ENCODE results near the gene HIP1. TPM values are rescaled to one million over a fixed set of nuclear protein-coding genes. Genes with fewer than 3 reads are reported as not detected.

Gene HIP1
- total RNA-seq, 4 donors from 2014 or later, result 15.8 to 33.2 (median 22.8) TPM

DNA sequence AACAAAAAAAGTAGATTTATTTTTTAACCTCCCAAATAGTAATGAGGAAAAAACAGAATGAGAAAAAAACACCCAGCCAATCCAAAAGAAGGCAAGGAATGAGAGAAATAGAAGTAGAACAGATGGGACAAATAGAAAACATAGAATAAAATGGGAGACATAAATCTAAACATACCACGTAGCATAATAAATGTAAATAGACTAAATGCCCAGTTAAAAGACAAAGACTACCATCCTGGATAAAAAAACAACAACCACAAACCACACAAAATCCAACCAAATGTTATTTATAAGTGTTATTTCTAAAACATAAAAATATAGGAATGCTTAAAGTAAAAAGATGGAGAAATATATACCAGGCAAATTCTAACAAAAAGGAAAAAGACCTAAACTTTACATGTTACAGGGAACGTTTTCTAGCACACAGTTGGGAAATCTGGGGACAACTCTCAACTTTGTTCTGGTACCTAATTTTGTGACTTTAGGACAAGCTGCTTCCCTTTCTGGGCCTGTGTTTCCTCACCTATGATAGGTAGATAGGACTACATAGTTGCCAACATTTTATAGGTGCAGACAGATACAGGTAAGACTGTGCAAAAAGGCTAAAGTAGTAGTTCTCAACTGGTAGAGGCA lies 148.3 kb downstream of the HIP1 start:
- Histone ChIP-seq H3K4me1 (no peaks in the 10 kb centered on the region), H3K27me3 (no peaks in the 10 kb centered on the region), H3K4me3 (no peak overlapping the region), H3K36me3 (peaks cover 26 to 65% (median 45%) of the 10 kb centered on the region in 4 donors), H3K27ac (replicated peaks in 1 of 4) (no peak overlapping the region), H3K9me3 (no peaks in the 10 kb centered on the region)
- intact Hi-C loops (cut with DNase I), result no loop called here
- no peak for DNase-seq (ENCODE audit: extremely low spot score)
- 99% methylated on average over 2 of the region's 2 CpGs for WGBS
- TF ChIP-seq EP300 (IDR thresholded peaks at IDR 0.05) (no peak), POLR2AphosphoS5 (IDR thresholded peaks at IDR 0.05) (no peak), POLR2A (IDR thresholded peaks at IDR 0.05; ENCODE audit: low read depth) (no peak)
- TF ChIP-seq, protein P1, sequence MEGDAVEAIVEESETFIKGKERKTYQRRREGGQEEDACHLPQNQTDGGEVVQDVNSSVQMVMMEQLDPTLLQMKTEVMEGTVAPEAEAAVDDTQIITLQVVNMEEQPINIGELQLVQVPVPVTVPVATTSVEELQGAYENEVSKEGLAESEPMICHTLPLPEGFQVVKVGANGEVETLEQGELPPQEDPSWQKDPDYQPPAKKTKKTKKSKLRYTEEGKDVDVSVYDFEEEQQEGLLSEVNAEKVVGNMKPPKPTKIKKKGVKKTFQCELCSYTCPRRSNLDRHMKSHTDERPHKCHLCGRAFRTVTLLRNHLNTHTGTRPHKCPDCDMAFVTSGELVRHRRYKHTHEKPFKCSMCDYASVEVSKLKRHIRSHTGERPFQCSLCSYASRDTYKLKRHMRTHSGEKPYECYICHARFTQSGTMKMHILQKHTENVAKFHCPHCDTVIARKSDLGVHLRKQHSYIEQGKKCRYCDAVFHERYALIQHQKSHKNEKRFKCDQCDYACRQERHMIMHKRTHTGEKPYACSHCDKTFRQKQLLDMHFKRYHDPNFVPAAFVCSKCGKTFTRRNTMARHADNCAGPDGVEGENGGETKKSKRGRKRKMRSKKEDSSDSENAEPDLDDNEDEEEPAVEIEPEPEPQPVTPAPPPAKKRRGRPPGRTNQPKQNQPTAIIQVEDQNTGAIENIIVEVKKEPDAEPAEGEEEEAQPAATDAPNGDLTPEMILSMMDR (IDR thresholded peaks at IDR 0.05), result no peak

DNA sequence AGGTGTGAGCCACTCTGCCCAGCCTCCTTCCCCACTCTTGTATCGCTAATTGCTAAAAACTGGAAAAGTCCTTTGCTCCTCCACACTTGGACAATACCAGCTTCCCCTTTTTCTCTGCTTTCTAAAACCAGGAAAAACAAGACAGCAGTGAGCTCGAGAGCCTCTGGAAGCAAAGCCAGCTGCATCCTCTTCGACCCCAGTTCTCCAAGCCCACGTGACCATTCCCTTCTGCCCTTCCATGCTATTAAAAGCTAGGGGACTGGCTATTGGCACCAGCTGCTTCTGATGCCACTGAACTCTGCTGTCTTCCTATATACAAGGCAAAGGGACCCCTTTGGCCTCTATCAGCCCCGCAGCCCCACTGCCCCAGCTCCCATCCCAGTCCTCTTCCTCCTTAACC lies 154.4 kb downstream of the HIP1 start:
- 79% methylated on average over 5 of the region's 5 CpGs for WGBS
- TF ChIP-seq, protein P1 (IDR thresholded peaks at IDR 0.05), result no peak
- no peak for TF ChIP-seq POLR2A (IDR thresholded peaks at IDR 0.05; ENCODE audit: low read depth)
- no peak for TF ChIP-seq EP300 (IDR thresholded peaks at IDR 0.05)
- TF ChIP-seq POLR2AphosphoS5 (IDR thresholded peaks at IDR 0.05), result no peak
- no peaks in the 10 kb centered on the region for H3K27me3 ChIP-seq
- intact Hi-C loops (cut with DNase I), result no loop called here
- H3K9me3 ChIP-seq, result no peaks in the 10 kb centered on the region
- no peak for DNase-seq (ENCODE audit: extremely low spot score)
- peaks cover 27 to 88% (median 61%) of the 10 kb centered on the region in 4 donors for H3K36me3 ChIP-seq
- H3K27ac ChIP-seq (replicated peaks in 1 of 4), result no peak overlapping the region
- H3K4me3 ChIP-seq, result no peak overlapping the region
- no peaks in the 10 kb centered on the region for H3K4me1 ChIP-seq

DNA sequence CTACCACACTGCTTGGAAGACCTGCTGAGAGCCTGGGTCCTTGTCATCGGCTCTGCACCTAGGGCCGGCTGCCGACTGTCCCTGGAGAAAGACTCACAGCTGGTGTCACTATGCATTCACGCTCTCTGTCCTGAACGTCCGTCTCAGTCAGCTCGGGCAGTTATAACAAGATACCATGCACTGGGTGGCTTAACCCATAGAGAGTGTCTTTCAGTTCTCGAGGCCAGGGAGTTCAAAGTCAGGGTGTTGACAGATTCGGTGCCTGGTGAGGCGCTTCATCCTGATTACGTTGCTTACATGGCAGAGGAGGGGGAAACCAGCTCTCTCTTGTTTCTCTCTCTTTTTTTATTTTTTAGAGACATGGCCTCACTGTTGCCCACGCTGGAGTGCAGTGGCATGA lies 155.5 kb downstream of the HIP1 start:
- 94% methylated on average over 12 of the region's 12 CpGs for WGBS
- H3K4me3 ChIP-seq, result no peak overlapping the region
- H3K36me3 ChIP-seq, result peaks cover 27 to 93% (median 70%) of the 10 kb centered on the region in 4 donors
- TF ChIP-seq, protein P1 (IDR thresholded peaks at IDR 0.05), result no peak
- TF ChIP-seq POLR2A (IDR thresholded peaks at IDR 0.05; ENCODE audit: low read depth) (no peak), EP300 (IDR thresholded peaks at IDR 0.05) (no peak), POLR2AphosphoS5 (IDR thresholded peaks at IDR 0.05) (no peak)
- intact Hi-C loops (cut with DNase I), result no loop called here
- no peaks in the 10 kb centered on the region for H3K27me3 ChIP-seq
- H3K4me1 ChIP-seq, result no peaks in the 10 kb centered on the region
- no peaks in the 10 kb centered on the region for H3K9me3 ChIP-seq
- no peak for DNase-seq (ENCODE audit: extremely low spot score)
- H3K27ac ChIP-seq (replicated peaks in 1 of 4), result no peak overlapping the region

DNA sequence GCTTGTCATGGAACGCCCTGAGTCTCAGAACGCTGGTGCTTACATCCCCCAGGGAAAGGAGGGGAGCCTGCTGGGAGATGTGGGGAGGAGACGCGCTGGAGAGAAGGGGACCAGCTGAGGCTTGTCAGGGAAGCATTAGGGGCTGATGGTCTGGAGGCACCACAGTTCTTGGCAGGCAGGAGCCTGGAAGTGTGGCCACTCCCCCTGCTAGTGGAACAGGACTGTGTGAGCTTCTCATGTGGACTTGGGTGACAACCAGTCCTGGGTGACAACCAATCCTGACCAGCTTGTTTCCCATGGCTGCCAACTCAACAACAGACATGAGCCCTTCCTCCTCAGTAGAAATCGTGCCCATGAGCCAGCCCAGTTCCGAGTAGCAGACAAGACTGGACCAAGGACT lies 158.8 kb downstream of the HIP1 start:
- WGBS, result 79% methylated on average over 6 of the region's 6 CpGs
- H3K4me3 ChIP-seq, result no peak overlapping the region
- H3K27me3 ChIP-seq, result no peaks in the 10 kb centered on the region
- no peak for DNase-seq (ENCODE audit: extremely low spot score)
- intact Hi-C loops (cut with DNase I), result no loop called here
- H3K9me3 ChIP-seq, result no peaks in the 10 kb centered on the region
- no peak for TF ChIP-seq POLR2AphosphoS5 (IDR thresholded peaks at IDR 0.05)
- TF ChIP-seq POLR2A (IDR thresholded peaks at IDR 0.05; ENCODE audit: low read depth), result no peak
- no peak for TF ChIP-seq EP300 (IDR thresholded peaks at IDR 0.05)
- TF ChIP-seq, protein P1 (IDR thresholded peaks at IDR 0.05), result no peak
- peaks cover 15 to 98% (median 64%) of the 10 kb centered on the region in 4 donors for H3K36me3 ChIP-seq
- no peaks in the 10 kb centered on the region for H3K4me1 ChIP-seq
- H3K27ac ChIP-seq (replicated peaks in 1 of 4), result no peak overlapping the region

DNA sequence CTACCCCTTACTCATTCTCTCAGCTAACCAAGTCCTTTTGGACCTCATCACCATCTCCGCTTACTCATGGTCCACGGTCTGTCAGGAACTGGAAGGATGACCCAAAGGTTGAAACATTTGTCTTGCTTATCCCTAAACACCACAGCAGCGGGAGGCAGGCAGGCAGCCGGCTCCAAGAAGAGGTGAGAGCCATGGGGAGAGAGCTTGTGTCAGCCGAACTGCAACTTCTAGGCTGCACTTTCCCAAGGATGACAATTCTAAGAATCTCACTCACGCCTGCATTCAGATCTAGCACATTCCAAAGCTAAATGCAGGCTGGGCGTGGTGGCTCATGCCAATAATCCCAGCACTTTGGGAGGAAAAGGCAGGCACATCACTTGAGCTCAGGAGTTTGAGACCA lies 160.7 kb downstream of the HIP1 start:
- DNase-seq (ENCODE audit: extremely low spot score), result no peak
- Histone ChIP-seq H3K4me1 (no peaks in the 10 kb centered on the region), H3K9me3 (no peaks in the 10 kb centered on the region), H3K4me3 (no peak overlapping the region), H3K36me3 (peaks cover 19 to 95% (median 64%) of the 10 kb centered on the region in 4 donors), H3K27me3 (no peaks in the 10 kb centered on the region), H3K27ac (replicated peaks in 1 of 4) (no peak overlapping the region)
- 99% methylated on average over 7 of the region's 7 CpGs for WGBS
- intact Hi-C loops (cut with DNase I), result no loop called here
- TF ChIP-seq, protein P1 (IDR thresholded peaks at IDR 0.05), result no peak
- TF ChIP-seq POLR2AphosphoS5 (IDR thresholded peaks at IDR 0.05) (no peak), POLR2A (IDR thresholded peaks at IDR 0.05; ENCODE audit: low read depth) (no peak), EP300 (IDR thresholded peaks at IDR 0.05) (no peak)

Data from esophagus muscularis mucosa (tissue), 4 donors.